ENCODE data around the gene BICD2.

DNA sequence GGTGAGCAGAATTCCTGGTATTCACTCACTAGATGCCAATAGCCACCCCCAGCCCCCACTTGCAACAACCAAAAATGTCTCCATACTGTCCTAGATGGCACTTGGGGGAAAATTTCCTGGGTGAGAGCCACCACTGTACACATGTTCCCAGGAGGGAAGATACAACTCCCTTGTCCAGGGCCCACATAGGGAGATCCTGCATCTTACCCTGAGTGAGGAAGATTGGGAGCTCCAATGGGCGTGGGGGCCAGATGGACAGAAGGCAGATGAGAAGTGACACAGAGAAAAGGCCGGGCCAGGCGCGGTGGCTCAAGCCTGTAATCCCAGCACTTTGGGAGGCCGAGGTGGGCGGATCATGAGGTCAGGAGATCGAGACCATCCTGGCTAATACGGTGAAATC is 82.4 kb downstream of the BICD2 start:
- TF ChIP-seq, protein P1, sequence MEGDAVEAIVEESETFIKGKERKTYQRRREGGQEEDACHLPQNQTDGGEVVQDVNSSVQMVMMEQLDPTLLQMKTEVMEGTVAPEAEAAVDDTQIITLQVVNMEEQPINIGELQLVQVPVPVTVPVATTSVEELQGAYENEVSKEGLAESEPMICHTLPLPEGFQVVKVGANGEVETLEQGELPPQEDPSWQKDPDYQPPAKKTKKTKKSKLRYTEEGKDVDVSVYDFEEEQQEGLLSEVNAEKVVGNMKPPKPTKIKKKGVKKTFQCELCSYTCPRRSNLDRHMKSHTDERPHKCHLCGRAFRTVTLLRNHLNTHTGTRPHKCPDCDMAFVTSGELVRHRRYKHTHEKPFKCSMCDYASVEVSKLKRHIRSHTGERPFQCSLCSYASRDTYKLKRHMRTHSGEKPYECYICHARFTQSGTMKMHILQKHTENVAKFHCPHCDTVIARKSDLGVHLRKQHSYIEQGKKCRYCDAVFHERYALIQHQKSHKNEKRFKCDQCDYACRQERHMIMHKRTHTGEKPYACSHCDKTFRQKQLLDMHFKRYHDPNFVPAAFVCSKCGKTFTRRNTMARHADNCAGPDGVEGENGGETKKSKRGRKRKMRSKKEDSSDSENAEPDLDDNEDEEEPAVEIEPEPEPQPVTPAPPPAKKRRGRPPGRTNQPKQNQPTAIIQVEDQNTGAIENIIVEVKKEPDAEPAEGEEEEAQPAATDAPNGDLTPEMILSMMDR (IDR thresholded peaks at IDR 0.05; ENCODE audit: control extremely low read depth in 1 of 3, insufficient read depth in 1 of 3, low read depth in 1 of 3, low read length in 3 of 3) = no peak
- TF ChIP-seq EZH2 (IDR thresholded peaks at IDR 0.05; ENCODE audit: low read depth, low read length, severe bottlenecking) (no peak), CREB1 (IDR thresholded peaks at IDR 0.05) (no peak), JUN (IDR thresholded peaks at IDR 0.05; ENCODE audit: low read depth, low read length) (no peak), TEAD4 (IDR thresholded peaks at IDR 0.05; ENCODE audit: low read depth, low read length) (no peak), EGR1 (IDR thresholded peaks at IDR 0.05; ENCODE audit: borderline replicate concordance, low read depth, low read length) (no peak), RAD21 (IDR thresholded peaks at IDR 0.05 in 1 of 2, conservative IDR thresholded peaks at IDR 0.05 in 1 of 2; ENCODE audit: low read depth in 2 of 2, low read length in 2 of 2) (no peak), POLR2A (IDR thresholded peaks at IDR 0.05; ENCODE audit: control extremely low read depth in 1 of 2, low read depth in 2 of 2, low read length in 2 of 2) (no peak), SIRT6 (IDR thresholded peaks at IDR 0.05; ENCODE audit: low read length) (no peak), ASH2L (IDR thresholded peaks at IDR 0.05; ENCODE audit: low read length) (no peak)
- TF ChIP-seq, protein P2, sequence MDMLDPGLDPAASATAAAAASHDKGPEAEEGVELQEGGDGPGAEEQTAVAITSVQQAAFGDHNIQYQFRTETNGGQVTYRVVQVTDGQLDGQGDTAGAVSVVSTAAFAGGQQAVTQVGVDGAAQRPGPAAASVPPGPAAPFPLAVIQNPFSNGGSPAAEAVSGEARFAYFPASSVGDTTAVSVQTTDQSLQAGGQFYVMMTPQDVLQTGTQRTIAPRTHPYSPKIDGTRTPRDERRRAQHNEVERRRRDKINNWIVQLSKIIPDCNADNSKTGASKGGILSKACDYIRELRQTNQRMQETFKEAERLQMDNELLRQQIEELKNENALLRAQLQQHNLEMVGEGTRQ (IDR thresholded peaks at IDR 0.05; ENCODE audit: low read length) = no peak

Data from H1 (cell line).